Gastrocnemius medialis (tissue), 4 donors: Measurements from ENCODE around the gene SAMD4B. TPM values are rescaled to one million over a fixed set of nuclear protein-coding genes. Genes with fewer than 3 reads are reported as not detected.
A peak's percentile ranks its signal among the peaks of the same experiment; 100 is the strongest.

Source experiments
- ATAC-seq, 2 donors: fragments of 150-250 bp; one replicate each; pipeline ENCODE4 v1.9.1; 2016
- DNase-seq, 2 donors: peaks; one replicate each; pipeline ENCODE4 v3.0.0-alpha.2; 2019
- H3K27ac ChIP-seq, 4 donors: fragments of 200-600 bp; sonication (generic); 1 replicate in 1 of 4; 2 replicates in 3 of 4; pipeline ENCODE4 v1.5.1; 2016 to 2018; ENCODE audit warnings: mild to moderate bottlenecking in 2 of 4, moderate library complexity in 1 of 4
- H3K27me3 ChIP-seq, 3 donors: fragments of 200-600 bp; sonication (generic) in 2 of 3; 1 replicate in 1 of 3; 2 replicates in 2 of 3; pipeline versions ENCODE4 v1.5.1 to v1.6.0; 2016 to 2019; ENCODE audit warnings: mild to moderate bottlenecking in 1 of 3, moderate library complexity in 1 of 3
- H3K36me3 ChIP-seq, 2 donors: fragments of 200-600 bp; sonication (generic) in 1 of 2; one replicate each; pipeline ENCODE4 v1.5.1; 2017 to 2018
- H3K4me1 ChIP-seq, 2 donors: fragments of 200-600 bp; sonication (generic) in 1 of 2; one replicate each; pipeline ENCODE4 v1.5.1; 2016 to 2017; ENCODE audit warnings: mild to moderate bottlenecking in 2 of 2
- H3K4me3 ChIP-seq, 4 donors: fragments of 200-600 bp; sonication (generic) in 3 of 4; 1 replicate in 1 of 4; 2 replicates in 3 of 4; pipeline ENCODE4 v1.5.1; 2016 to 2019; ENCODE audit warnings: mild to moderate bottlenecking in 2 of 4
- H3K9me3 ChIP-seq, 3 donors: fragments of 200-600 bp; sonication (generic) in 2 of 3; 1 replicate in 1 of 3; 2 replicates in 2 of 3; pipeline ENCODE4 v1.5.1; 2016 to 2019
- CTCF ChIP-seq, 5 experiments: fragments of 450-650 bp in 3 of 5; fragments of 200-600 bp in 2 of 5; sonication (generic) in 2 of 5; IDR thresholded peaks in 4 of 5; conservative IDR thresholded peaks in 1 of 5; 1 replicate in 4 of 5; 2 replicates in 1 of 5; pipeline ENCODE4 v1.5.1; 2016 to 2019; ENCODE audit warnings: antibody characterized with exemption in 5 of 5, mild to moderate bottlenecking in 3 of 5, moderate library complexity in 3 of 5
- POLR2A ChIP-seq, 2 donors: fragments of 450-650 bp; IDR thresholded peaks; one replicate each; pipeline ENCODE4 v1.6.1; 2017; ENCODE audit warnings: antibody characterized with exemption in 2 of 2, mild to moderate bottlenecking in 2 of 2, moderate library complexity in 2 of 2
- in situ Hi-C, 4 donors: fragments of 200-750 bp; cut with MboI; loops; one replicate each; pipeline versions ENCODE4 v1.15.0 to v1.8.0; 2017; ENCODE audit warnings: low sequenced_read_pairs in 4 of 4
- intact Hi-C: fragments of 100-400 bp; cut with DNase I; formaldehyde crosslinking; loops from one replicate; pipeline ENCODE4 v1.15.1; 2023; ENCODE audit warnings: low total_unique reads
- total RNA-seq, 4 donors: library from RNA; depleted of rRNA; stranded (reverse); fragments of >200 nt; gene quantifications; one replicate each; pipeline versions ENCODE4 v1.1.0 to v1.2.3, GENCODE V29; 2016

Gene SAMD4B
- total RNA-seq, 4 donors from 2014 or later: 30.9 to 63.7 (median 59.2) TPM

GRCh38 chr19:39408392-39409207 is 66.4 kb downstream of the SAMD4B start:
- Histone ChIP-seq H3K27me3 (no peaks in the 10 kb centered on the region), H3K4me1 (peaks cover 31 to 40% of the 10 kb centered on the region in 2 donors), H3K27ac (peak overlapping the region; percentile 98 to 100 (median 100)), H3K4me3 (peak overlapping the region; percentile 80 to 99 (median 94)), H3K36me3 (peaks cover 6 to 23% of the 10 kb centered on the region in 2 donors), H3K9me3 (no peaks in the 10 kb centered on the region)
- DNase-seq (peak; percentile 67 to 80), ATAC-seq (no peak)
- in situ Hi-C loops: no loop called here
- no peak for TF ChIP-seq CTCF (IDR thresholded peaks at IDR 0.05 in 4 of 5, conservative IDR thresholded peaks at IDR 0.05 in 1 of 5)
- TF ChIP-seq POLR2A (IDR thresholded peaks at IDR 0.05): peak in 1 of 2 donors; percentile 45
- intact Hi-C loops: loop anchor here (10.0 kb wide), 5 partner anchors 574 to 1034 kb away; partner anchors contain the start of genes AKT2, ECH1, PSMD8 and SERTAD1

GRCh38 chr19:39409208-39410016 is 67.2 kb downstream of the SAMD4B start:
- DNase-seq: peak; percentile 91 to 95
- peaks cover 27 to 36% of the 10 kb centered on the region in 2 donors for H3K4me1 ChIP-seq
- no peaks in the 10 kb centered on the region for H3K9me3 ChIP-seq
- in situ Hi-C loops: no loop called here
- peak; percentile 21 to 22 for ATAC-seq
- intact Hi-C loops: loop anchor here (5.0 to 10.0 kb wide), 7 partner anchors 425 to 1035 kb away; partner anchors contain the start of genes AKT2, DYRK1B, ECH1 and PSMD8
- H3K36me3 ChIP-seq: peaks cover 6 to 23% of the 10 kb centered on the region in 2 donors
- H3K4me3 ChIP-seq: peak overlapping the region; percentile 80 to 99 (median 94)
- H3K27me3 ChIP-seq: no peaks in the 10 kb centered on the region
- TF ChIP-seq POLR2A (IDR thresholded peaks at IDR 0.05) (peak; percentile 79 to 89), CTCF (IDR thresholded peaks at IDR 0.05 in 4 of 5, conservative IDR thresholded peaks at IDR 0.05 in 1 of 5) (peak in 1 of 5 experiments; percentile 6)
- H3K27ac ChIP-seq: peak overlapping the region; percentile 98 to 100 (median 100)

- Histone ChIP-seq H3K4me1 (peaks cover 21 to 29% of the 10 kb centered on the region in 2 donors), H3K9me3 (no peaks in the 10 kb centered on the region), H3K4me3 (peak overlapping the region; percentile 63 to 99 (median 94)), H3K27me3 (no peaks in the 10 kb centered on the region), H3K36me3 (peaks cover 6 to 23% of the 10 kb centered on the region in 2 donors), H3K27ac (peak overlapping the region; percentile 98 to 100 (median 100))
- TF ChIP-seq POLR2A (IDR thresholded peaks at IDR 0.05) (no peak), CTCF (IDR thresholded peaks at IDR 0.05 in 4 of 5, conservative IDR thresholded peaks at IDR 0.05 in 1 of 5) (no peak)
- DNase-seq (peak; percentile 70 to 82), ATAC-seq (peak; percentile 6 to 7)
- intact Hi-C loops: loop anchor here (5.0 to 10.0 kb wide), 2 partner anchors 425 to 558 kb away; partner anchors contain the start of gene DYRK1B
- in situ Hi-C loops: no loop called here
Observed at GRCh38 chr19:39410017-39410830, 68.0 kb downstream of the SAMD4B start.

GRCh38 chr19:39410831-39411080 is 68.5 kb downstream of the SAMD4B start:
- ATAC-seq (no peak), DNase-seq (no peak)
- Histone ChIP-seq H3K9me3 (no peaks in the 10 kb centered on the region), H3K27ac (peak overlapping the region; percentile 98 to 100 (median 100)), H3K4me3 (peak overlapping the region; percentile 63 to 99 (median 94)), H3K36me3 (peaks cover 6 to 23% of the 10 kb centered on the region in 2 donors), H3K4me1 (peaks cover 18 to 23% of the 10 kb centered on the region in 2 donors), H3K27me3 (no peaks in the 10 kb centered on the region)
- in situ Hi-C loops: no loop called here
- intact Hi-C loops: loop anchor here (1.0 to 10.0 kb wide), 3 partner anchors 8 to 558 kb away; partner anchors contain the start of gene DYRK1B
- TF ChIP-seq POLR2A (IDR thresholded peaks at IDR 0.05) (no peak), CTCF (IDR thresholded peaks at IDR 0.05 in 4 of 5, conservative IDR thresholded peaks at IDR 0.05 in 1 of 5) (no peak)
